Measurements from ENCODE around the gene RAN.

DNA sequence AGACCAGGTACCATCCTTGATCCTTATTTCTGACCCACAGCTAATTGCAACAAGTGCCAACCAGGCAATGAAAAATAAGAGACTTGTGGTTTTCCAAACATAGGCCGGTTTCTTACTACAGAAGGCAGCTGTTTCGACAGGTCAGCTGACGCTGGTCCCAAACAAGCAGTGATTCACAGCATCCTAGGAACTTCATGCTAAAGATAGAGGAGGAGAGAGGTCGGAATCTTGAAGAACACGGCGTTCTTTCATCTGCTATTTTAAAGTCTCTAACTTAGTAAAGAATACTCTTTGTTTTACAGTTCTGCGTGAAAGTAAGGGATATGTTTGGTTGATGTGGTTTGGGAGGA, 53.8 kb downstream of the RAN start:
- TF ChIP-seq POLR2A (IDR thresholded peaks at IDR 0.05; ENCODE audit: low read length): no peak
- TF ChIP-seq GATA1 (IDR thresholded peaks at IDR 0.05; ENCODE audit: low read depth, low read length): no peak
